Activated CD4-positive, CD25-positive, alpha-beta regulatory T cell (primary cell): ENCODE measurements around the gene KCNK1.
"Not testable (repeated sequence)": the region's sequence is repeated elsewhere in the genome, so short reads cannot be mapped to it uniquely, and the experiment has no call there.

ENCODE experiments used
- DNase-seq, 4 experiments: peaks; one replicate each; lab custom pipeline; 2025; lab: John Stamatoyannopoulos, UW

Gene KCNK1

DNA sequence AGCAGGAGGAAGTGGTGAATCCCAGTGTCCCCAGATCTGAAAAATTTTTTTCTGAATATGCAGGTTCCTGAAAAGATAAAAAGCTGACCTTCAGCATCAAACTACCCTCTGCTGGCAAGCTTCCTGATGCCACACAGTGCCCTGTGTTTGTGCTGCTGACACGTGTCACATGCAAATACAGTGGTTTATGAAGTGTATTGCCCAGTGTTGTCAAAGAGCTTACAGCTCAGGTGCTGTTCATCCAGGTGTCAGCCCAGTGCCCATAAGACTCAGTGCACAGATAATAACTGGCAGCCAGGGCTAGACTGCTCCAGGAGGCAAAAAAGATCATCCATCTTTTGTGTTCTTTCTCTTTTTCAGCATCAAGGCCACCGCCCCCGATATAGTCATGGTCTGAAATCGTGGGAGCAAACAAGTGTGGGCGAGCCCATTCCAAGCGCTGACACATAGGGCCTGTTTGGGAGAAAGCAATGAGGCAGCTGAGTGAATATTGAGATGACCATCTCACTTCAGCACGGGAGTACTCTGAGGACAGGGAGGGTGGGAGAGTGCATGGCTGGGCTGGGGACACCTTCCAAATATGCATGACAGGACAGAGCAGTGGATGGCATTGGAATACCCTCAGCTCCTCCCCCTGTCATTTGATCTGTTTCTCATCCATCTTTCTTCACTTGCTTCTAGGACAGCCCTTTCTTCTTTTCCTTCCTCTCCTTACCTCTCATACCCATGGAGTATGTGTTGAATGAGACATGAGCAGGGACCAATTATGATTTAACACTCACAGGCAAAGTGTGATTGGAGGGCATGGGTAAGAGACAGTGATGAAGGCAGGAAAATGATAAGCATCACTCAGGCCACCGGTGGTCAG lies 6.4 kb upstream of the KCNK1 start:
- DNase-seq, result no peak

GRCh38 chr1:233608988-233609387 lies 4.9 kb upstream of the KCNK1 start:
- no peak for DNase-seq

- DNase-seq, result no peak
Measured at GRCh38 chr1:233609926-233610325, 4.0 kb upstream of the KCNK1 start.

GRCh38 chr1:233610628-233611027 lies 3.3 kb upstream of the KCNK1 start:
- no peak for DNase-seq

DNA sequence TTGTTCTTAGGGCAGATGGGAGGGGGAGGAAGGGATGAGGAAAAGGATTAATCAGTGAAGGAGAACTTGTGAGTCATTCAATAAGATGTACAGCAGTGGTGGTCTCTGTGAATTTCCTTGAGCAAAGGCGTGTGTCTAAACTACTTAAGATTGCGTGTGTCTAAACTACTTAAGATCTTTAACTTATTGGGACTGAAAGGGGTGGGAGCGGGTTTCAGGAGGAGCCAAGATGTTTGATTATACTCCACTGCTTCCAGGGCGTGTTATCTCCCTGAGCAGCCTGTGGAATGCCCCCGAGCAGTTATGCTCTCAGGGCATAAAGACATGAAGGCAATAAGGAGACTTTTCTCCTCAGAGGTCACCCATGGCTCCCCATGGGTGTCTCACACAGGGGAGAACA lies 2.5 kb upstream of the KCNK1 start:
- not testable (repeated sequence) for DNase-seq

GRCh38 chr1:233614173-233614742 lies 352 bp downstream of the KCNK1 start:
- DNase-seq, result no peak

GRCh38 chr1:233614743-233615521 lies 1.0 kb downstream of the KCNK1 start:
- no peak for DNase-seq

GRCh38 chr1:233615571-233615970 lies 1.7 kb downstream of the KCNK1 start:
- DNase-seq, result no peak

GRCh38 chr1:233617025-233617424 lies 3.1 kb downstream of the KCNK1 start:
- DNase-seq, result no peak

GRCh38 chr1:233619414-233619813 lies 5.5 kb downstream of the KCNK1 start:
- not testable (repeated sequence) for DNase-seq

GRCh38 chr1:233620065-233620464 lies 6.2 kb downstream of the KCNK1 start:
- DNase-seq, result no peak

DNA sequence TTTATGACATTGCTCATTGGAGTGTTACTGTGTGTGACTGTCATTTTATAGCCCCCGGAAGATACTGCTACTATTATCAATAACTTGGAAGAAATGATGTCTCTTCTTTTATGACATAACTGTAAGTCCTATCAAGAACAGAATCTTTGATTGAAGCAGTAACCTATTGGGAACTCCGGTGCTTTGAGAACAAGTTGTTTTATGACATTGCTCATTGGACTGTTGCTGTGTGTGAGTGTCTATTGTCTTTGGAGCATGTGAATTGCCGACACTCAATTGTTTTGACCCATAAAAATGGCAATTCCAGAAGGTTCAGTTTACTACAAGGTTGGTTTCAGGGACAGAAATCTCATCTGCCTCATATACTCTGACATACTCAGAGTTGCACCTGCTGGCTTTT lies 8.0 kb downstream of the KCNK1 start:
- DNase-seq, result no peak

GRCh38 chr1:233624289-233624688 lies 10.4 kb downstream of the KCNK1 start:
- DNase-seq, result no peak

- DNase-seq, result no peak
Measured at GRCh38 chr1:233625087-233625486, 11.2 kb downstream of the KCNK1 start.

DNA sequence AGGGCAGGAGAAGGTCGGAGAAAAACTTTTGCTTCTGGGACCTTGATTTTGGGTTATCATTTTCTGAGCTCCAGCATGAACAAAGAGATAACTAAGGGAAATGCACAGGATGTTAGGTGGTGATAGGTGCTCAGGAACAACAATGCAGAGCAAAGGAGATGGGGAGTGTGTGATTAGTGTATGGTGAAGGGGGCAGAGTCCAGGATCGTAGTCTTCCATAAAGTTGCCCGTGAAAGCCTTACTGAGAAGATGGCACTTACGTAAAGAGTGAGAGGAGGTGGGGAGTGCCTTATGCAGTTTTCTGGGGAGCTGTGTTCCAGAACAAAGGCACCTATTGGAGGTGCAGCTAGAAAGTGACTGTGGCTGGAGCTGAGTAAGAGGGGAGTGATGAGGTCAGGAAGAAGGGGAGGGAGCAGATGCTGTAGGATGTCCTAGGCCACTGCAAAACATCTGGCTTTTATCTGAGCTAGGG lies 11.6 kb downstream of the KCNK1 start:
- DNase-seq, result no peak

- no peak for DNase-seq
Measured at GRCh38 chr1:233627376-233627775, 13.5 kb downstream of the KCNK1 start.

- DNase-seq, result no peak
Measured at GRCh38 chr1:233627823-233628222, 13.9 kb downstream of the KCNK1 start.

GRCh38 chr1:233629305-233629935 lies 15.5 kb downstream of the KCNK1 start:
- no peak for DNase-seq

DNA sequence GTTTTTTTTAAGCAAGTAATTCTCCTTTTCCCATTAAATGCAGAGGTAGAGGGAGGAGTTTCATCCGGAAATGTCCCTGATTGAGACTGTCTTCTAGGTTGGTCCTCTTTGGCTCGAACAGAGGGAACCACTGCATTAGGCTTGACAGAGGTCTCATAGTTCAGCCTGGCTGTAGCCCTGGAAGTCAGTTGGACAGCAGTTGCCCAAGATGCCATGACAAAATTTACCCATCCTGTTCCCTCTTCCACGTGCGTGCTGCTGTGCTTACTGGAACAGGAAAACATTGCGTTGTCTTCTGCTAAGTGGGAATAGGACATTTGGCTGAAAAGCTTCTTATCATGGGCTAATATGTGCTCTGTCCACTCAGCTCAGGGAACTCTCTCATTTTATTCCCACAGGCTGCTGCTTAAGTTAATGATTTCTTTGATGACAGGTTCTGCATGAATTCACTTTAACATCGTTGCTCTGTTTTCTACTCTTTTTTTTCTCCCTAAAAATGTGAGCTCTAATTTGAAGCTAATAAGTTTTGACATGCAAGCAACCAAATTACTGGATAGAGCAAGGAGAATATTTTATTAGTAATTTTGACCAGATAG lies 18.0 kb downstream of the KCNK1 start:
- DNase-seq, result no peak

- DNase-seq, result no peak
Measured at GRCh38 chr1:233632436-233632835, 18.5 kb downstream of the KCNK1 start.

DNA sequence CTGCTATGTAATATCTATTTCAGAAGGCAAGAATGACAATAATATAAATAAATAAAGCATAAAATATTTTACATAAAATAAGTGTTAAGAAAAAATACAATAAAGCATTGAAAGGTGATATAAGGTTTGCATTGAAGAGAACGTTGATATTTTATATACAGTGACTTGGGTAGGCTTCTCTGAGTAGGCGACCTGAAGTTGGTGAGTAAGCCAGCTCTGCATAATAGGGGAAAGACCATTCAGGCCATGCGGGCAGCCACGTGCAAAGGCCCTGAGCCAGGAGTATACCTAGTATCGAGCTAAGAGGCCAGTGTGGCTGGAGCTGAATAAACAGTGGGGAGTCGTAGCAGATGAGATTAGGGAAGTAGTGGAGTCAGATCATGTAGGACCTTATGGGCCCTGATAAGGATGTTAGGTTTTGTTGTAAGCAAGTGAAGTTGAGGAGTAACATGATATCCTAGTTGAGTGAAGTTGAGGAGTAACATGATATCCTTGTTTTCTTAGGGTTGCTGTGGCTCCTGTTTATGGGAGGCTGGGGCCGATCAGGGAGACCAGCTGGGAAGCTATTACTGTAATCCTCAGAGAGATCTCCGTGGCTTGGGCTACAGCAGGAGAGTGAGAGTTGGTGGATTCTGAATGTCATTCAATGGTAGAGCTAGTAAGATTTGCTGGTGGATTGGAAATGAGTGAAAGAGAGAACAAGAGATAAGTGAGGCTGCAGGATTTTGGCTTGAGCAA lies 22.0 kb downstream of the KCNK1 start:
- no peak for DNase-seq
